GM12872 (cell line): Measurements from ENCODE around the gene TMEM88.
A peak's percentile ranks its signal among the peaks of the same experiment; 100 is the strongest.

Source experiments
- CTCF ChIP-seq: IDR thresholded peaks from 3 replicates; pipeline ENCODE4 v1.5.1; 2011; ENCODE audit warnings: low read depth, mild to moderate bottlenecking, low read length, moderate library complexity; ENCODE audit not compliant: insufficient read depth

TMEM88 gene

GRCh38 chr17:7839876-7840261 lies 15.0 kb upstream of the TMEM88 start:
- TF ChIP-seq CTCF, result no peak

- no peak for TF ChIP-seq CTCF
Observed at GRCh38 chr17:7840441-7840840, 14.4 kb upstream of the TMEM88 start.

- TF ChIP-seq CTCF, result no peak
Observed at GRCh38 chr17:7840875-7841274, 14.0 kb upstream of the TMEM88 start.

GRCh38 chr17:7841396-7841914 lies 13.4 kb upstream of the TMEM88 start:
- TF ChIP-seq CTCF, result 0 out of 3 replicates have a peak, but pooled peaks have one; percentile 3

GRCh38 chr17:7841915-7842379 lies 12.9 kb upstream of the TMEM88 start:
- TF ChIP-seq CTCF, result no peak

- TF ChIP-seq CTCF, result no peak
Observed at GRCh38 chr17:7842380-7843256, 12.2 kb upstream of the TMEM88 start.

GRCh38 chr17:7843257-7843535 lies 11.7 kb upstream of the TMEM88 start:
- no peak for TF ChIP-seq CTCF
